Measurements from ENCODE around the gene ZSWIM7. TPM values are rescaled to one million over a fixed set of nuclear protein-coding genes. Genes with fewer than 3 reads are reported as not detected.
A peak's percentile ranks its signal among the peaks of the same experiment; 100 is the strongest.

Gene ZSWIM7
- total RNA-seq, 1 experiment from 2014 or later: 37.8 TPM

- H4K91ac ChIP-seq (ENCODE audit: insufficient read length, low read depth, low read length): no peak overlapping the region
- H2BK120ac ChIP-seq (ENCODE audit: low read depth, low read length, poor library complexity, severe bottlenecking): no peak overlapping the region
- no peak overlapping the region for H3K4me3 Mint-ChIP-seq
- WGBS (ENCODE audit: extremely low coverage, insufficient read length, low lambda C conversion rate): no CpG with 5 or more reads among the region's 7 CpGs
- H3K9me3 Mint-ChIP-seq: no peaks in the 10 kb centered on the region
- H3K23me2 ChIP-seq (ENCODE audit: insufficient read length, low read depth, low read length, poor library complexity, severe bottlenecking): no peaks in the 10 kb centered on the region
- H3K4me1 Mint-ChIP-seq: peaks cover 5 to 7% of the 10 kb centered on the region in 2 experiments; a peak in 2 of 4 replicates
- no peak overlapping the region for H3T11ph ChIP-seq (ENCODE audit: low read length)
- no peaks in the 10 kb centered on the region for H4K20me1 ChIP-seq (ENCODE audit: control insufficient read depth, insufficient read depth, insufficient read length)
- DNase-seq: no peak
- no peak overlapping the region for H3K56ac ChIP-seq (ENCODE audit: insufficient read length, low read depth, low read length)
- H3K4me1 ChIP-seq (ENCODE audit: insufficient read depth, low read length): no peaks in the 10 kb centered on the region
- H3K79me2 ChIP-seq (ENCODE audit: insufficient read depth, low read length): no peaks in the 10 kb centered on the region
- H3K18ac ChIP-seq (ENCODE audit: insufficient read length, low read depth, low read length): no peak overlapping the region
- no peak overlapping the region for H3K4ac ChIP-seq (ENCODE audit: low read depth, low read length)
- H3K14ac ChIP-seq (ENCODE audit: insufficient read depth, low read length): no peak overlapping the region
- no peak overlapping the region for H2BK20ac ChIP-seq (ENCODE audit: low read depth, low read length, poor library complexity, severe bottlenecking)
- no peaks in the 10 kb centered on the region for H3K27me3 ChIP-seq (ENCODE audit: insufficient read depth, low read length)
- H2BK12ac ChIP-seq (ENCODE audit: insufficient read length, low read depth, low read length): no peak overlapping the region
- no peak overlapping the region for H2BK5ac ChIP-seq (ENCODE audit: insufficient read length, low read length)
- H3K4me2 ChIP-seq (ENCODE audit: insufficient read depth, insufficient read length, low read length): no peak overlapping the region
- no peaks in the 10 kb centered on the region for H3K9me3 ChIP-seq (ENCODE audit: control insufficient read depth, low read depth, low read length)
- peaks cover 49 to 80% (median 78%) of the 10 kb centered on the region in 3 experiments; a peak in 6 of 7 replicates for H3K36me3 Mint-ChIP-seq (ENCODE audit: insufficient read depth in 1 of 3, low read depth in 3 of 3)
- TF ChIP-seq, protein P1, sequence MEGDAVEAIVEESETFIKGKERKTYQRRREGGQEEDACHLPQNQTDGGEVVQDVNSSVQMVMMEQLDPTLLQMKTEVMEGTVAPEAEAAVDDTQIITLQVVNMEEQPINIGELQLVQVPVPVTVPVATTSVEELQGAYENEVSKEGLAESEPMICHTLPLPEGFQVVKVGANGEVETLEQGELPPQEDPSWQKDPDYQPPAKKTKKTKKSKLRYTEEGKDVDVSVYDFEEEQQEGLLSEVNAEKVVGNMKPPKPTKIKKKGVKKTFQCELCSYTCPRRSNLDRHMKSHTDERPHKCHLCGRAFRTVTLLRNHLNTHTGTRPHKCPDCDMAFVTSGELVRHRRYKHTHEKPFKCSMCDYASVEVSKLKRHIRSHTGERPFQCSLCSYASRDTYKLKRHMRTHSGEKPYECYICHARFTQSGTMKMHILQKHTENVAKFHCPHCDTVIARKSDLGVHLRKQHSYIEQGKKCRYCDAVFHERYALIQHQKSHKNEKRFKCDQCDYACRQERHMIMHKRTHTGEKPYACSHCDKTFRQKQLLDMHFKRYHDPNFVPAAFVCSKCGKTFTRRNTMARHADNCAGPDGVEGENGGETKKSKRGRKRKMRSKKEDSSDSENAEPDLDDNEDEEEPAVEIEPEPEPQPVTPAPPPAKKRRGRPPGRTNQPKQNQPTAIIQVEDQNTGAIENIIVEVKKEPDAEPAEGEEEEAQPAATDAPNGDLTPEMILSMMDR (conservative IDR thresholded peaks at IDR 0.05): no peak
- H2AK5ac ChIP-seq (ENCODE audit: insufficient read length, low read length): no peak overlapping the region
- no peak overlapping the region for H3K23ac ChIP-seq (ENCODE audit: insufficient read length, low read depth, low read length)
- H3K27me3 Mint-ChIP-seq (ENCODE audit: low read depth): no peaks in the 10 kb centered on the region
- H3K79me1 ChIP-seq (ENCODE audit: insufficient read depth, low read depth, low read length, poor library complexity, severe bottlenecking): no peaks in the 10 kb centered on the region
- no peak overlapping the region for H3K9ac ChIP-seq (ENCODE audit: extremely low read depth, insufficient read length, low read length)
- H2BK15ac ChIP-seq (ENCODE audit: low read depth, low read length): no peak overlapping the region
- H4K5ac ChIP-seq (ENCODE audit: insufficient read length, low read depth, low read length): no peak overlapping the region
- H4K8ac ChIP-seq (replicated peaks; ENCODE audit: insufficient read length, low read depth, low read length): no peak overlapping the region
- peak overlapping the region in 1 of 3 experiments; percentile 82; a peak in 2 of 7 replicates for H3K27ac Mint-ChIP-seq
- H3K27ac ChIP-seq (ENCODE audit: insufficient read length, low read depth, low read length): no peak overlapping the region
- H2AFZ ChIP-seq (ENCODE audit: low read length): no peak overlapping the region
Observed at GRCh38 chr17:16033729-16034349, 34.3 kb upstream of the ZSWIM7 start.
